H1 (cell line): ENCODE data around the gene GNAL.

ENCODE experiments used
- CTCF ChIP-seq, 3 experiments: IDR thresholded peaks; 1 replicate in 2 of 3; 2 replicates in 1 of 3; pipeline versions ENCODE4 v1.5.1 to v1.6.1; 2011; ENCODE audit warnings: low read length in 3 of 3, mild to moderate bottlenecking in 3 of 3, inconsistent platforms in 2 of 3, low read depth in 1 of 3, moderate library complexity in 1 of 3; ENCODE audit not compliant: insufficient read depth in 1 of 3; ENCODE audit errors: control extremely low read depth in 1 of 3
- MAX ChIP-seq: IDR thresholded peaks from 2 replicates; pipeline ENCODE4 v1.6.1; 2012; ENCODE audit warnings: inconsistent platforms
- SUZ12 ChIP-seq: fragments of 200-600 bp; sonication (generic); IDR thresholded peaks from 2 replicates; pipeline ENCODE4 v1.6.1; 2012; ENCODE audit warnings: mild to moderate bottlenecking, inconsistent platforms, low read length, moderate library complexity, mixed read lengths

GRCh38 chr18:11668441-11669169 is 20.5 kb upstream of the GNAL start:
- TF ChIP-seq MAX (no peak), CTCF (IDR thresholded peaks at IDR 0.05; ENCODE audit: control extremely low read depth in 1 of 3, insufficient read depth in 1 of 3, low read depth in 1 of 3, low read length in 3 of 3) (no peak), SUZ12 (no peak)
